Ascending aorta (tissue), 2 donors: ENCODE measurements around the gene ZBP1. TPM values are rescaled to one million over a fixed set of nuclear protein-coding genes. Genes with fewer than 3 reads are reported as not detected.

ENCODE experiments used
- DNase-seq, 2 donors: peaks; one replicate each; pipeline ENCODE4 v3.0.0-alpha.2; 2019; ENCODE audit warnings: low spot score in 2 of 2
- H3K27ac ChIP-seq, 2 donors: fragments of 200-600 bp; sonication (generic); one replicate each; pipeline ENCODE4 v1.5.1; 2016 to 2017; ENCODE audit warnings: mild to moderate bottlenecking in 1 of 2
- H3K27me3 ChIP-seq: fragments of 200-600 bp; sonication (generic); one replicate; pipeline ENCODE4 v1.5.1; 2017
- H3K36me3 ChIP-seq, 2 donors: fragments of 200-600 bp; sonication (generic); one replicate each; pipeline ENCODE4 v1.5.1; 2016
- H3K4me1 ChIP-seq, 2 donors: fragments of 200-600 bp; sonication (generic); one replicate each; pipeline ENCODE4 v1.5.1; 2016 to 2017; ENCODE audit warnings: mild to moderate bottlenecking in 1 of 2
- H3K4me3 ChIP-seq, 2 donors: fragments of 200-600 bp; sonication (generic); one replicate each; pipeline ENCODE4 v1.5.1; 2016 to 2017; ENCODE audit warnings: mild to moderate bottlenecking in 1 of 2
- H3K9me3 ChIP-seq, 2 donors: fragments of 200-600 bp; sonication (generic); one replicate each; pipeline ENCODE4 v1.5.1; 2016
- CTCF ChIP-seq, 3 experiments: fragments of 200-600 bp in 2 of 3; fragments of 450-650 bp in 1 of 3; sonication (generic) in 2 of 3; IDR thresholded peaks; one replicate each; pipeline ENCODE4 v1.5.1; 2016 to 2019; ENCODE audit warnings: antibody characterized with exemption in 3 of 3, mild to moderate bottlenecking in 1 of 3, moderate library complexity in 1 of 3
- intact Hi-C: fragments of 100-400 bp; cut with DNase I; formaldehyde crosslinking; loops from one replicate; pipeline ENCODE4 v1.15.1; 2023
- total RNA-seq: library from RNA; depleted of rRNA; stranded (reverse); fragments of >200 nt; gene quantifications from one replicate; pipeline ENCODE4 v1.1.0, GENCODE V29; 2016

The ZBP1 gene
- total RNA-seq, 1 donor from 2014 or later, result not detected

- no peaks in the 10 kb centered on the region for H3K9me3 ChIP-seq
- intact Hi-C loops, result no loop called here
- no peaks in the 10 kb centered on the region for H3K4me1 ChIP-seq
- H3K36me3 ChIP-seq, result no peaks in the 10 kb centered on the region
- no peak for DNase-seq
- no peak overlapping the region for H3K27ac ChIP-seq
- no peaks in the 10 kb centered on the region for H3K27me3 ChIP-seq
- H3K4me3 ChIP-seq, result no peak overlapping the region
- no peak for TF ChIP-seq CTCF (IDR thresholded peaks at IDR 0.05)
These were observed 11.0 kb downstream of the ZBP1 start for GRCh38 chr20:57609086-57609841.

- no peaks in the 10 kb centered on the region for H3K9me3 ChIP-seq
- TF ChIP-seq CTCF (IDR thresholded peaks at IDR 0.05), result no peak
- no peak overlapping the region for H3K27ac ChIP-seq
- intact Hi-C loops, result no loop called here
- H3K4me1 ChIP-seq, result no peaks in the 10 kb centered on the region
- H3K27me3 ChIP-seq, result no peaks in the 10 kb centered on the region
- no peak for DNase-seq
- no peak overlapping the region for H3K4me3 ChIP-seq
- no peaks in the 10 kb centered on the region for H3K36me3 ChIP-seq
These were observed 11.7 kb downstream of the ZBP1 start for GRCh38 chr20:57608516-57608915.

- Histone ChIP-seq H3K27me3 (no peaks in the 10 kb centered on the region), H3K27ac (no peak overlapping the region), H3K9me3 (no peaks in the 10 kb centered on the region), H3K4me1 (no peaks in the 10 kb centered on the region), H3K36me3 (no peaks in the 10 kb centered on the region), H3K4me3 (no peak overlapping the region)
- no peak for DNase-seq
- TF ChIP-seq CTCF (IDR thresholded peaks at IDR 0.05), result no peak
- intact Hi-C loops, result no loop called here
These were observed 14.3 kb downstream of the ZBP1 start for GRCh38 chr20:57605878-57606277.

GRCh38 chr20:57605045-57605444 lies 15.2 kb downstream of the ZBP1 start:
- no peak overlapping the region for H3K27ac ChIP-seq
- no peaks in the 10 kb centered on the region for H3K9me3 ChIP-seq
- no peaks in the 10 kb centered on the region for H3K27me3 ChIP-seq
- H3K4me1 ChIP-seq, result no peaks in the 10 kb centered on the region
- no peak for TF ChIP-seq CTCF (IDR thresholded peaks at IDR 0.05)
- intact Hi-C loops, result no loop called here
- no peaks in the 10 kb centered on the region for H3K36me3 ChIP-seq
- H3K4me3 ChIP-seq, result no peak overlapping the region
- DNase-seq, result no peak

- Histone ChIP-seq H3K36me3 (no peaks in the 10 kb centered on the region), H3K27ac (no peak overlapping the region), H3K4me3 (no peak overlapping the region), H3K4me1 (no peaks in the 10 kb centered on the region), H3K9me3 (no peaks in the 10 kb centered on the region), H3K27me3 (no peaks in the 10 kb centered on the region)
- DNase-seq, result no peak
- no peak for TF ChIP-seq CTCF (IDR thresholded peaks at IDR 0.05)
- intact Hi-C loops, result no loop called here
These were observed 17.1 kb downstream of the ZBP1 start for GRCh38 chr20:57603120-57603519.
